OCI-LY1 (cell line): ENCODE measurements around the gene SH2D6.

Source experiments
- H2AFZ ChIP-seq: fragments of 200-600 bp; sonication (generic), shearing (Covaris generic); 2 replicates; pipeline ENCODE4 v1.6.0; 2014; ENCODE audit warnings: antibody characterized with exemption, mild to moderate bottlenecking, low read length
- H3F3A ChIP-seq: fragments of 200-600 bp; sonication (generic), shearing (Covaris generic); 2 replicates; pipeline ENCODE4 v1.6.0; 2014; ENCODE audit warnings: mild to moderate bottlenecking, antibody characterized with exemption, low read length, moderate library complexity; ENCODE audit not compliant: insufficient read depth
- H3K27ac ChIP-seq: fragments of 200-600 bp; sonication (generic); 2 replicates; pipeline ENCODE4 v1.5.1; 2014; ENCODE audit warnings: low read length, mixed run types, mild to moderate bottlenecking, low read depth; ENCODE audit not compliant: poor library complexity, severe bottlenecking
- H3K27me3 ChIP-seq: fragments of 200-600 bp; sonication (generic); 2 replicates; pipeline ENCODE4 v1.6.0; 2014; ENCODE audit warnings: antibody characterized with exemption, mild to moderate bottlenecking, low read length, moderate library complexity; ENCODE audit not compliant: insufficient read depth
- H3K36me3 ChIP-seq: fragments of 200-600 bp; sonication (generic); 2 replicates; pipeline ENCODE4 v1.6.1; 2014; ENCODE audit warnings: mild to moderate bottlenecking, antibody characterized with exemption, low read length, moderate library complexity, mixed read lengths; ENCODE audit not compliant: insufficient read depth
- H3K4me1 ChIP-seq: fragments of 200-600 bp; sonication (generic); 2 replicates; pipeline ENCODE4 v1.5.1; 2014; ENCODE audit warnings: mild to moderate bottlenecking, low read length, moderate library complexity; ENCODE audit not compliant: insufficient read depth, severe bottlenecking
- H3K4me2 ChIP-seq: fragments of 200-600 bp; sonication (generic), shearing (Covaris generic); 2 replicates; pipeline ENCODE4 v1.6.1; 2014; ENCODE audit warnings: low read length
- H3K4me3 ChIP-seq: fragments of 200-600 bp; sonication (generic); 2 replicates; pipeline ENCODE4 v1.5.1; 2014; ENCODE audit warnings: low read length, low read depth, mild to moderate bottlenecking, mixed read lengths; ENCODE audit not compliant: poor library complexity, severe bottlenecking
- H3K79me2 ChIP-seq: fragments of 200-600 bp; shearing (Covaris generic); 2 replicates; pipeline ENCODE4 v1.6.1; 2016; ENCODE audit warnings: mixed run types, low read length, mixed read lengths; ENCODE audit not compliant: insufficient read depth
- H3K9ac ChIP-seq: fragments of 200-600 bp; sonication (generic), shearing (Covaris generic); 2 replicates; pipeline ENCODE4 v1.6.1; 2014; ENCODE audit warnings: mild to moderate bottlenecking, low read length, mixed read lengths
- H3K9me2 ChIP-seq: fragments of 200-600 bp; sonication (generic), shearing (Covaris generic); 2 replicates; pipeline ENCODE4 v1.6.1; 2014; ENCODE audit warnings: low read depth, mild to moderate bottlenecking, low read length, mixed read lengths
- H3K9me3 ChIP-seq: fragments of 200-600 bp; shearing (Covaris generic); 2 replicates; pipeline ENCODE4 v1.6.1; 2014; ENCODE audit warnings: low read length, mixed read lengths
- H4K20me1 ChIP-seq: fragments of 200-600 bp; sonication (generic), shearing (Covaris generic); 2 replicates; pipeline ENCODE4 v1.6.0; 2016; ENCODE audit warnings: mild to moderate bottlenecking, low read length; ENCODE audit not compliant: insufficient read depth
- EZH2 ChIP-seq: fragments of 200-600 bp; sonication (generic), shearing (Covaris generic); IDR thresholded peaks from 2 replicates; pipeline ENCODE4 v1.8.0; 2017; ENCODE audit warnings: borderline replicate concordance, mixed run types, mild to moderate bottlenecking, antibody characterized with exemption, low read length, moderate library complexity, mixed read lengths
- TF ChIP-seq, protein P1 (sequence below): fragments of 200-600 bp; sonication (generic), shearing (Covaris generic); IDR thresholded peaks from 2 replicates; pipeline ENCODE4 v1.5.1; 2017; ENCODE audit warnings: mild to moderate bottlenecking, antibody characterized with exemption, low read length, moderate library complexity, mixed read lengths

Gene SH2D6

GRCh38 chr2:85449214-85449588 is 30.7 kb downstream of the SH2D6 start:
- TF ChIP-seq, protein P1, sequence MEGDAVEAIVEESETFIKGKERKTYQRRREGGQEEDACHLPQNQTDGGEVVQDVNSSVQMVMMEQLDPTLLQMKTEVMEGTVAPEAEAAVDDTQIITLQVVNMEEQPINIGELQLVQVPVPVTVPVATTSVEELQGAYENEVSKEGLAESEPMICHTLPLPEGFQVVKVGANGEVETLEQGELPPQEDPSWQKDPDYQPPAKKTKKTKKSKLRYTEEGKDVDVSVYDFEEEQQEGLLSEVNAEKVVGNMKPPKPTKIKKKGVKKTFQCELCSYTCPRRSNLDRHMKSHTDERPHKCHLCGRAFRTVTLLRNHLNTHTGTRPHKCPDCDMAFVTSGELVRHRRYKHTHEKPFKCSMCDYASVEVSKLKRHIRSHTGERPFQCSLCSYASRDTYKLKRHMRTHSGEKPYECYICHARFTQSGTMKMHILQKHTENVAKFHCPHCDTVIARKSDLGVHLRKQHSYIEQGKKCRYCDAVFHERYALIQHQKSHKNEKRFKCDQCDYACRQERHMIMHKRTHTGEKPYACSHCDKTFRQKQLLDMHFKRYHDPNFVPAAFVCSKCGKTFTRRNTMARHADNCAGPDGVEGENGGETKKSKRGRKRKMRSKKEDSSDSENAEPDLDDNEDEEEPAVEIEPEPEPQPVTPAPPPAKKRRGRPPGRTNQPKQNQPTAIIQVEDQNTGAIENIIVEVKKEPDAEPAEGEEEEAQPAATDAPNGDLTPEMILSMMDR, result no peak
- TF ChIP-seq EZH2, result no peak
- Histone ChIP-seq H3K79me2 (no peaks in the 10 kb centered on the region), H4K20me1 (no peaks in the 10 kb centered on the region), H3K4me3 (no peak overlapping the region), H3K36me3 (no peaks in the 10 kb centered on the region), H3K9me2 (no peaks in the 10 kb centered on the region), H3F3A (no peaks in the 10 kb centered on the region), H3K27ac (no peak overlapping the region), H2AFZ (no peak overlapping the region), H3K9me3 (no peaks in the 10 kb centered on the region), H3K9ac (no peak overlapping the region), H3K4me2 (no peak overlapping the region), H3K4me1 (no peaks in the 10 kb centered on the region), H3K27me3 (no peaks in the 10 kb centered on the region)

GRCh38 chr2:85452237-85452636 is 33.7 kb downstream of the SH2D6 start:
- no peak overlapping the region for H3K4me3 ChIP-seq
- TF ChIP-seq EZH2, result no peak
- TF ChIP-seq, protein P1, result no peak
- H3K9me3 ChIP-seq, result no peaks in the 10 kb centered on the region
- H3K27me3 ChIP-seq, result peaks cover 4% of the 10 kb centered on the region; the same call in 1 of the 2 replicates
- no peaks in the 10 kb centered on the region for H4K20me1 ChIP-seq
- H3K9ac ChIP-seq, result no peak overlapping the region
- no peak overlapping the region for H2AFZ ChIP-seq
- no peaks in the 10 kb centered on the region for H3K79me2 ChIP-seq
- H3K27ac ChIP-seq, result no peak overlapping the region
- no peaks in the 10 kb centered on the region for H3K36me3 ChIP-seq
- no peaks in the 10 kb centered on the region for H3F3A ChIP-seq
- no peaks in the 10 kb centered on the region for H3K9me2 ChIP-seq
- no peaks in the 10 kb centered on the region for H3K4me1 ChIP-seq
- no peak overlapping the region for H3K4me2 ChIP-seq

DNA sequence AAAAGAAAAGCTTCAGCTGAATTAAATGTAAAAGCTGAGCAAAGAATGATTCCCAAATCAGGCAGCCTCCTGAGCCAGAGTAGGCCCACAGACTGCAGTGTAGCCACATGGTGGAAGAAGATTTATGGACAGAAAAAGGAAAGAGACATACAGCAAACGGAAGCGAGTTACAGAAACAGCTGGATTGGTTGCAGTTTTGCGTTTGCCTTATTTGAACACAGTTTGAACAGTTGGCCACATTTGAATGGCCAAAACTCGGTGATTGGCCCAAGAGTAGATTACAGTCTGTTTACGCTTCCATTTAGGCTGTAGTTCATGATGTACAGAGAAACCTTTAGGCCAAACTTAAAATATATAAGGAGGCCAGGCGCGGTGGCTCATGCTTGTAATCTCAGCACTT is 35.1 kb downstream of the SH2D6 start:
- peaks cover 4% of the 10 kb centered on the region; the same call in 1 of the 2 replicates for H3K27me3 ChIP-seq
- no peak overlapping the region for H3K27ac ChIP-seq
- no peaks in the 10 kb centered on the region for H3F3A ChIP-seq
- no peaks in the 10 kb centered on the region for H3K4me1 ChIP-seq
- H3K79me2 ChIP-seq, result no peaks in the 10 kb centered on the region
- no peak for TF ChIP-seq EZH2
- TF ChIP-seq, protein P1, result no peak
- no peak overlapping the region for H3K4me2 ChIP-seq
- H2AFZ ChIP-seq, result no peak overlapping the region
- H3K9me2 ChIP-seq, result no peaks in the 10 kb centered on the region
- H3K9me3 ChIP-seq, result no peaks in the 10 kb centered on the region
- no peak overlapping the region for H3K9ac ChIP-seq
- no peaks in the 10 kb centered on the region for H3K36me3 ChIP-seq
- no peaks in the 10 kb centered on the region for H4K20me1 ChIP-seq
- H3K4me3 ChIP-seq, result no peak overlapping the region
